ENCODE measurements around the gene CADM4.

CADM4 gene

GRCh38 chr19:43581467-43581866 is 58.2 kb downstream of the CADM4 start:
- H3K27me3 ChIP-seq (ENCODE audit: insufficient read depth, low read length) = no peaks in the 10 kb centered on the region
- no peak overlapping the region for H3K27ac ChIP-seq (ENCODE audit: low read depth, low read length)
- H3K4me1 ChIP-seq (ENCODE audit: control insufficient read depth, insufficient read depth, low read length, unreplicated experiment) = peaks cover 5% of the 10 kb centered on the region
- H2AFZ ChIP-seq (ENCODE audit: low read length, unreplicated experiment) = no peak overlapping the region
- no peaks in the 10 kb centered on the region for H3K36me3 ChIP-seq (ENCODE audit: insufficient read depth, low read length)
- H3K79me2 ChIP-seq (ENCODE audit: control insufficient read depth, insufficient read depth, low read length, unreplicated experiment) = no peaks in the 10 kb centered on the region
- H3K4me3 ChIP-seq (ENCODE audit: low read depth, low read length) = peak overlapping the region; percentile 91

GRCh38 chr19:43578787-43579186 is 60.9 kb downstream of the CADM4 start:
- H3K36me3 ChIP-seq (ENCODE audit: insufficient read depth, low read length) = no peaks in the 10 kb centered on the region
- H2AFZ ChIP-seq (ENCODE audit: low read length, unreplicated experiment) = no peak overlapping the region
- no peak overlapping the region for H3K4me3 ChIP-seq (ENCODE audit: low read depth, low read length)
- no peaks in the 10 kb centered on the region for H3K27me3 ChIP-seq (ENCODE audit: insufficient read depth, low read length)
- H3K4me1 ChIP-seq (ENCODE audit: control insufficient read depth, insufficient read depth, low read length, unreplicated experiment) = peaks cover 9% of the 10 kb centered on the region
- peaks cover 10% of the 10 kb centered on the region for H3K79me2 ChIP-seq (ENCODE audit: control insufficient read depth, insufficient read depth, low read length, unreplicated experiment)
- no peak overlapping the region for H3K27ac ChIP-seq (ENCODE audit: low read depth, low read length)

- Histone ChIP-seq H3K27me3 (ENCODE audit: insufficient read depth, low read length) (no peaks in the 10 kb centered on the region), H3K79me2 (ENCODE audit: control insufficient read depth, insufficient read depth, low read length, unreplicated experiment) (peaks cover 18% of the 10 kb centered on the region), H3K4me3 (ENCODE audit: low read depth, low read length) (peak overlapping the region; percentile 44; the same call in 1 of the 2 replicates), H3K36me3 (ENCODE audit: insufficient read depth, low read length) (0 out of 2 replicates have a peak, but pooled peaks cover 3% of the 10 kb centered on the region), H3K27ac (ENCODE audit: low read depth, low read length) (peak overlapping the region; percentile 31; the same call in 1 of the 2 replicates), H3K4me1 (ENCODE audit: control insufficient read depth, insufficient read depth, low read length, unreplicated experiment) (peaks cover 6% of the 10 kb centered on the region), H2AFZ (ENCODE audit: low read length, unreplicated experiment) (peak overlapping the region; percentile 5)
Measured at GRCh38 chr19:43575955-43576878, 63.4 kb downstream of the CADM4 start.

DNA sequence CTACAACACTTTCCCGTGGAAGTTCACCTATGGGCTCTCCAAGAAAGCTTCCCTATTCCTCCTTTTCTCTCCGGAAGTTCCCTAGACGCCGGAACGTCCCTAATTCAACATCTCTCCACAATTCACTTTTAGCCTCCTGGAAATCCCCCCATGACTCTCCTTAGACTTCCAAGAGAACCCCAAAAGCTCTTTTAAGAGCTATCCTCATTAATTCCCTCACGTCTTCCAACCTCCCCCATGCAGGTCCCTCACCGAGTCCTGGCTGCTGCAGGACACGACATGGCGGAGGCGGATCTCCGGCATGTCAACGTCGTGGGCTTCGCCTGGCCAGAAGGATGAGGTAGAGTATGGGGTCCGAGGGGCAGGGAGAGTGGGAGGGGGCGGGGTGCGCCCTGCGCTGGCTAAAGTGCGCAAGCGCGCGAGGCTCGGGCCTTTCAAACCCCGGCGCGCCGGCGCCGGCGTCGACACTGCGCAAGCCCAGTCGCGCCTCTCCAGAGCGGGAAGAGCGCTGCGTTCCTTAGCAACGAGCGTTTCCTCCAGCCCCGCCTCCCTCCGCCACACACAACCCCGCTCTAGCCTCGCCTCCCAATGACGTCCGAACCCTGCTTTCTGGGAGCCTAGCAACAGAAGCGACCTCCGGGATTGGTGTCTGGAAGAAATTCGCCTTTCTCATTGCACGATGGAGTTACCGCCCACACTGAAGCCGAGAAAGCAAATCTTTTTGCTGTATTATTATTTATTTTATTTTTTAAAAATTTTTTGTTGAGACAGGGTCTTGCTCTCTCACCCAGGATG is 64.3 kb downstream of the CADM4 start, which contains the start of the genes PINLYP and XRCC1:
Gene PINLYP, plus strand, starts transcription at position 646 of the 795 bp plus-strand sequence. CDS start 1,391 bp downstream, outside the sequence.
Gene XRCC1, minus strand, starts transcription at position 372 of the 795 bp plus-strand sequence. Its CDS starts 69 bp downstream, at position 303.
- Histone ChIP-seq H3K27ac (ENCODE audit: low read depth, low read length) (peak within 1 kb of the TSS; percentile 79), H3K4me3 (ENCODE audit: low read depth, low read length) (peak within 1 kb of the TSS; percentile 100), H2AFZ (ENCODE audit: low read length, unreplicated experiment) (peak within 1 kb of the TSS; percentile 98), H3K4me1 (ENCODE audit: control insufficient read depth, insufficient read depth, low read length, unreplicated experiment) (peaks cover 3% of the 10 kb centered on the region), H3K79me2 (ENCODE audit: control insufficient read depth, insufficient read depth, low read length, unreplicated experiment) (peaks cover 18% of the 10 kb centered on the region), H3K36me3 (ENCODE audit: insufficient read depth, low read length) (0 out of 2 replicates have a peak, but pooled peaks cover 3% of the 10 kb centered on the region), H3K27me3 (ENCODE audit: insufficient read depth, low read length) (no peaks in the 10 kb centered on the region)

GRCh38 chr19:43574424-43575155 is 65.1 kb downstream of the CADM4 start:
- Histone ChIP-seq H2AFZ (ENCODE audit: low read length, unreplicated experiment) (peak overlapping the region; percentile 98), H3K4me1 (ENCODE audit: control insufficient read depth, insufficient read depth, low read length, unreplicated experiment) (peaks cover 3% of the 10 kb centered on the region), H3K79me2 (ENCODE audit: control insufficient read depth, insufficient read depth, low read length, unreplicated experiment) (peaks cover 18% of the 10 kb centered on the region), H3K27ac (ENCODE audit: low read depth, low read length) (peak overlapping the region; percentile 79), H3K36me3 (ENCODE audit: insufficient read depth, low read length) (0 out of 2 replicates have a peak, but pooled peaks cover 3% of the 10 kb centered on the region), H3K27me3 (ENCODE audit: insufficient read depth, low read length) (no peaks in the 10 kb centered on the region), H3K4me3 (ENCODE audit: low read depth, low read length) (peak overlapping the region; percentile 100)

All from ACC112 (cell line).